K562 (cell line): ENCODE data around the gene RASSF1. TPM values are rescaled to one million over a fixed set of nuclear protein-coding genes. Genes with fewer than 3 reads are reported as not detected.
A peak's percentile ranks its signal among the peaks of the same experiment; 100 is the strongest.

Experiments used
- ATAC-seq: fragments of 200-7000 bp; cut with Tn5 transposase; 3 replicates; pipeline ENCODE4 v1.9.1; 2020; ENCODE audit warnings: moderate library complexity
- BruUV-seq: library from RNA; stranded (reverse); fragments of 400-500 nt; replicated peaks from 2 replicates; lab custom pipeline; 2021; lab: Mats Ljungman, UMichigan
- CTCF ChIA-PET: fragments of 300-600 bp; formaldehyde crosslinking; extraction: SDS; loops from one replicate; lab custom pipeline; 2021; ENCODE audit warnings: low intra/inter-chr PET ratio; lab: Yijun Ruan, JAX
- POLR2A ChIA-PET: fragments of 300-600, 350-650 bp; sonication (Branson Sonifier 250); formaldehyde crosslinking; extraction: SDS; loops from one replicate; lab custom pipeline; 2021; ENCODE audit warnings: antibody characterized with exemption, inconsistent platforms; lab: Yijun Ruan, JAX
- DNase-seq, 4 experiments: peaks; one replicate each; pipeline versions ENCODE4 v3.0.0 to v3.0.0-alpha.2; 2011 to 2018; ENCODE audit warnings: low spot score in 3 of 4, mixed read lengths in 3 of 4; ENCODE audit errors: extremely low read depth in 1 of 4
- FAIRE-seq: peaks from 2 replicates; lab custom pipeline; 2011; peaks lifted over from hg19 to GRCh38; lab: Jason Lieb, UNC
- H2AFZ ChIP-seq: 2 replicates; pipeline ENCODE4 v1.6.0; 2011; ENCODE audit warnings: low read depth, low read length, control low read depth, inconsistent platforms
- H3K27ac ChIP-seq: fragments of 200-600 bp; 3 replicates; pipeline ENCODE4 v1.8.0; 2011; ENCODE audit warnings: low read depth, mild to moderate bottlenecking, control low read depth, inconsistent platforms, low read length, moderate library complexity, mixed read lengths; ENCODE audit errors: extremely low read depth
- H3K27me3 ChIP-seq, 2 experiments: fragments of 300-600 bp in 1 of 2; 2 replicates in 1 of 2; 3 replicates in 1 of 2; pipeline versions ENCODE4 v1.6.0 to v1.8.0; 2011; ENCODE audit warnings: inconsistent platforms in 2 of 2, low read length in 2 of 2, mild to moderate bottlenecking in 1 of 2, mixed read lengths in 1 of 2, moderate library complexity in 1 of 2; ENCODE audit not compliant: control insufficient read depth in 2 of 2, insufficient read depth in 2 of 2
- H3K36me3 ChIP-seq: fragments of 300-600 bp; 3 replicates; pipeline ENCODE4 v1.8.0; 2011; ENCODE audit warnings: mild to moderate bottlenecking, low read length, inconsistent platforms; ENCODE audit not compliant: control insufficient read depth, insufficient read depth
- H3K4me1 ChIP-seq, 2 experiments: fragments of 200-600 bp in 1 of 2; replicated peaks in 1 of 2; 2 replicates in 1 of 2; 3 replicates in 1 of 2; pipeline versions ENCODE4 v1.5.1 to v1.8.0; 2011; ENCODE audit warnings: inconsistent platforms in 2 of 2, low read length in 2 of 2, mild to moderate bottlenecking in 1 of 2, mixed read lengths in 1 of 2, moderate library complexity in 1 of 2; ENCODE audit not compliant: control insufficient read depth in 2 of 2, insufficient read depth in 2 of 2
- H3K4me2 ChIP-seq: 2 replicates; pipeline ENCODE4 v1.6.1; 2011; ENCODE audit warnings: low read length, control low read depth, inconsistent platforms, mixed read lengths; ENCODE audit not compliant: insufficient read depth
- H3K4me3 ChIP-seq: fragments of 200-600 bp; sonication (generic), shearing (Covaris generic); 2 replicates; pipeline ENCODE4 v1.5.1; 2016; ENCODE audit warnings: control low read depth, inconsistent platforms
- H3K79me2 ChIP-seq: fragments of 200-600 bp; 3 replicates; pipeline ENCODE4 v1.8.0; 2011; ENCODE audit warnings: low read length, inconsistent platforms; ENCODE audit not compliant: control insufficient read depth, insufficient read depth
- H3K9ac ChIP-seq, 2 experiments: 2 replicates each; pipeline versions ENCODE4 v1.6.0 to v1.6.1; 2011; ENCODE audit warnings: low read depth in 2 of 2, low read length in 2 of 2, control low read depth in 1 of 2, inconsistent platforms in 1 of 2, mild to moderate bottlenecking in 1 of 2, mixed read lengths in 1 of 2; ENCODE audit not compliant: insufficient read depth in 1 of 2
- H3K9me1 ChIP-seq: one replicate; pipeline ENCODE4 v1.6.0; 2011; ENCODE audit warnings: inconsistent platforms, mild to moderate bottlenecking, low read length, moderate library complexity; ENCODE audit not compliant: control insufficient read depth, insufficient read depth
- H3K9me3 ChIP-seq: replicated peaks from 2 replicates; pipeline ENCODE4 v1.5.1; 2011; ENCODE audit warnings: low read depth, low read length, inconsistent platforms; ENCODE audit not compliant: control insufficient read depth, insufficient read depth
- H4K20me1 ChIP-seq: replicated peaks from 2 replicates; pipeline ENCODE4 v1.6.1; 2011; ENCODE audit warnings: low read length, inconsistent platforms, mixed read lengths; ENCODE audit not compliant: control insufficient read depth, insufficient read depth
- JUND ChIP-seq, 2 experiments: IDR thresholded peaks; 2 replicates in 1 of 2; 3 replicates in 1 of 2; pipeline ENCODE4 v1.6.1; 2011; ENCODE audit warnings: borderline replicate concordance in 2 of 2, low read depth in 2 of 2, low read length in 2 of 2, improper control_type of control experiment in 1 of 2, missing biosample characterization in 1 of 2, missing genetic modification characterization in 1 of 2, missing genetic modification reagents in 1 of 2
- MEF2D ChIP-seq: conservative IDR thresholded peaks from 2 replicates; pipeline ENCODE4 v1.6.1; 2016; ENCODE audit warnings: low read depth, missing genetic modification characterization, missing compliant biosample characterization
- TSC22D4 ChIP-seq: fragments of 450-650 bp; IDR thresholded peaks from 2 replicates; pipeline ENCODE4 v1.6.1; 2016; ENCODE audit warnings: missing genetic modification characterization, missing biosample characterization, control low read depth
- WHSC1 ChIP-seq: IDR thresholded peaks from one replicate; pipeline ENCODE4 v1.6.1; 2012; ENCODE audit warnings: low read length, control low read depth, inconsistent platforms
- ZBTB2 ChIP-seq: fragments of 450-650 bp; IDR thresholded peaks from 2 replicates; pipeline ENCODE4 v1.6.1; 2016; ENCODE audit warnings: antibody characterized with exemption
- ZNF274 ChIP-seq: IDR thresholded peaks from 2 replicates; pipeline ENCODE4 v1.6.1; 2011; ENCODE audit warnings: low read depth, mild to moderate bottlenecking, low read length, moderate library complexity, borderline replicate concordance
- WGBS: fragments of 100-300 bp; shearing (Covaris generic); methylation state at CpG from one replicate; pipeline ENCODE4 v1.1.6; 2016; ENCODE audit warnings: low coverage, mixed read lengths; ENCODE audit not compliant: insufficient coverage; ENCODE audit errors: missing lambda C conversion rate; 5-methylcytosine and 5-hydroxymethylcytosine counted together
- in situ Hi-C: fragments of 300-500 bp; cut with MboI; formaldehyde crosslinking; loops from 4 replicates; pipeline ENCODE4 v1.15.0; 2018; ENCODE audit warnings: inconsistent platforms, mixed read lengths
- intact Hi-C: fragments of 100-400 bp; cut with micrococcal nuclease; formaldehyde crosslinking; loops from 2 replicates; pipeline ENCODE4 v1.14.2; 2022
- polyA plus RNA-seq, 8 experiments: library from polyadenylated mRNA; depleted of rRNA in 4 of 8; stranded (reverse) in 5 of 8; unstranded in 3 of 8; fragments of >200 nt; fragmentation: Nextera tagmentation in 2 of 8; fragmentation: Illumina TruSeq in 1 of 8; extraction: Ambion mirVana in 2 of 8; extraction: Trizol in 1 of 8; gene quantifications; 2 replicates each; pipeline versions ENCODE4 v1.2.1 to v1.2.3, GENCODE V29; 2011 to 2014; ENCODE audit warnings: inconsistent platforms in 1 of 8, missing spikeins in 1 of 8
- total RNA-seq, 7 experiments: library from RNA; depleted of rRNA in 6 of 7; stranded (reverse); fragments of >200 nt in 6 of 7; fragmentation: Illumina TruSeq in 2 of 7; extraction: Trizol in 2 of 7; gene quantifications; 2 replicates each; pipeline versions ENCODE4 v1.2.1 to v1.2.3, GENCODE V29; 2011 to 2021; ENCODE audit warnings: low replicate concordance in 1 of 7
- TF ChIP-seq, protein P1 (sequence below), 3 experiments: IDR thresholded peaks in 2 of 3; conservative IDR thresholded peaks in 1 of 3; 2 replicates each; pipeline ENCODE4 v1.5.1; 2011 to 2012; ENCODE audit warnings: low read length in 3 of 3, mild to moderate bottlenecking in 3 of 3, control low read depth in 2 of 3, improper control_type of control experiment in 1 of 3, inconsistent platforms in 1 of 3, low read depth in 1 of 3, mixed read lengths in 1 of 3, moderate library complexity in 1 of 3; ENCODE audit not compliant: insufficient read depth in 2 of 3
- TF ChIP-seq, protein P2 (sequence below): IDR thresholded peaks from 2 replicates; pipeline ENCODE4 v1.6.1; 2011; ENCODE audit warnings: borderline replicate concordance, low read depth, mild to moderate bottlenecking, moderate library complexity, low read length; ENCODE audit not compliant: insufficient read depth, poor library complexity, severe bottlenecking
- TF ChIP-seq, protein P3 (sequence below), 2 experiments: IDR thresholded peaks; 2 replicates each; pipeline ENCODE4 v1.6.1; 2012; ENCODE audit warnings: improper control_type of control experiment in 2 of 2, low read depth in 2 of 2, low read length in 2 of 2, borderline replicate concordance in 1 of 2

RASSF1 gene
- total and polyA plus RNA-seq, 9 of the 15 experiments (the other 6 are each of a cell fraction or from before 2014, with no cell fraction given): 3.6 to 57.1 (median 24.6) TPM

DNA sequence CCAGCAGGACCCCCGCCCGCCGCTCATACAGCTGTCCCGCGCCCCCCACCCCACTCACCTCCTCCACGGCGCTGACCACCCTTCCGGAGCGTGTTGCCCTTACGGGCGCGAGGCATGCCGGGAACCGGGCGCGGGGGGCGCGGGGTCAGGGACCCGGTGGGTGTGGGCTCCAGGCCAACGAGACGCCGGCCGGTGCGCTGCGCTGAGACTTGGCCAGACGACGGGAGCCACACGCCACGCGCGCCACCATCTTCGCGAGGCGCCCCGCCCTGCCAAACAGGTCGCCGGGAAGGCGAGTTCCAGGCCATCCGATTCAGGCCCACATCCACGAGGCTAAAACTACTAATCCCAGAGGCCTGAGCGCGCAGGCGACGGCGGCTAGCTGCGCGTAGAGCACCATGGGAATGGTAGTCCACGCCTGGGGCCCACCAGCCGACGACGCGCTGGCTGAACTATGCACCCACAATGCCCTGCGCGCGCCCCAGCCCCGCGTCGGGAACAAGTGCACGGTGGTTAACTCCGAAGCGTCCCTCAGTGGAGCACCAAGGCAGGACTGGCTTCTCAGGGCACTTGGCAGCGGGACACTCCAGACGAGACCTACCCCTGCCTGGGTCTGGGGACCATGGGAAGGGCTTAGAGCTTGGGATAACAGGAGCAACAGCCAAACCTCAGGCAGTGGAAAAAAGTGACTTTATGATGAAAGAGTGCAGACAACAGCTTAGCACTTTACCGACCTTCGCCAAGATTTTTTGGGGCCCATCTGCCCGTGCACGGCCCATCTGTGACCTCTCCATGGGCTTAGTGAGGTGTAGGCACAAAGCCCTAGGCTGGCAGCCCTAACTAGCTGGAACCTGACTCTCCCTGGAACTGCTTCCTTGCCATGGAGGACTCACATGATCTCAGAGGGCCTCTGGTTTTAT, 48.2 kb downstream of the RASSF1 start, which contains the start of gene IFRD2:
IFRD2 (minus strand) TSS at position 271 of the 920 bp plus-strand sequence; CDS start at position 116, 155 bp downstream.
- H3K36me3 ChIP-seq: peaks cover 41% of the 10 kb centered on the region; the same call in 2 of the 3 replicates
- peak; percentile 75 to 96 (median 80) for DNase-seq
- ChIA-PET POLR2A (interaction anchor here (0.7 to 2.4 kb wide), 8 partner anchors 8 to 654 kb away, joined by 3 to 8 read pairs (median 4); no protein-coding TSS in a partner anchor), CTCF (no interaction called here)
- peaks cover 33% of the 10 kb centered on the region for H3K79me2 ChIP-seq
- ATAC-seq: peak; percentile 99
- no peaks in the 10 kb centered on the region for H3K27me3 ChIP-seq
- no peaks in the 10 kb centered on the region for H3K9me1 ChIP-seq
- H3K4me3 ChIP-seq: peak within 1 kb of the TSS; percentile 79
- in situ Hi-C loops (no loop called here), intact Hi-C loops (no loop called here)
- TSS peak; percentile 91 for BruUV-seq
- no peaks in the 10 kb centered on the region for H3K9me3 ChIP-seq
- H3K27ac ChIP-seq: peak within 1 kb of the TSS; percentile 96
- peak within 1 kb of the TSS; percentile 91 for H3K4me2 ChIP-seq
- H4K20me1 ChIP-seq: no peaks in the 10 kb centered on the region
- H3K4me1 ChIP-seq: peaks cover 8 to 66% of the 10 kb centered on the region in 2 experiments; a peak in 3 of 5 replicates
- peak; percentile 96 for FAIRE-seq
- peak within 1 kb of the TSS; percentile 70 for H2AFZ ChIP-seq
- H3K9ac ChIP-seq: peak within 1 kb of the TSS; percentile 95 to 100
- WGBS: 2% methylated on average over 29 of the region's 67 CpGs
- TF ChIP-seq MEF2D (tag): peak; percentile 56; the same call in 1 of the 2 replicates
- TF ChIP-seq TSC22D4 (tag): no peak
- TF ChIP-seq WHSC1: no peak
- TF ChIP-seq ZBTB2: peak; percentile 25; the same call in 1 of the 2 replicates
- peak; percentile 56; the same call in 1 of the 2 replicates for TF ChIP-seq JUND (IDR thresholded peaks at IDR 0.05; ENCODE audit: borderline replicate concordance, low read depth, low read length)
- peak; percentile 20; the same call in 1 of the 3 replicates for TF ChIP-seq JUND (tag; IDR thresholded peaks at IDR 0.05; ENCODE audit: borderline replicate concordance, low read depth, low read length)
- no peak for TF ChIP-seq ZNF274
- TF ChIP-seq, protein P1, sequence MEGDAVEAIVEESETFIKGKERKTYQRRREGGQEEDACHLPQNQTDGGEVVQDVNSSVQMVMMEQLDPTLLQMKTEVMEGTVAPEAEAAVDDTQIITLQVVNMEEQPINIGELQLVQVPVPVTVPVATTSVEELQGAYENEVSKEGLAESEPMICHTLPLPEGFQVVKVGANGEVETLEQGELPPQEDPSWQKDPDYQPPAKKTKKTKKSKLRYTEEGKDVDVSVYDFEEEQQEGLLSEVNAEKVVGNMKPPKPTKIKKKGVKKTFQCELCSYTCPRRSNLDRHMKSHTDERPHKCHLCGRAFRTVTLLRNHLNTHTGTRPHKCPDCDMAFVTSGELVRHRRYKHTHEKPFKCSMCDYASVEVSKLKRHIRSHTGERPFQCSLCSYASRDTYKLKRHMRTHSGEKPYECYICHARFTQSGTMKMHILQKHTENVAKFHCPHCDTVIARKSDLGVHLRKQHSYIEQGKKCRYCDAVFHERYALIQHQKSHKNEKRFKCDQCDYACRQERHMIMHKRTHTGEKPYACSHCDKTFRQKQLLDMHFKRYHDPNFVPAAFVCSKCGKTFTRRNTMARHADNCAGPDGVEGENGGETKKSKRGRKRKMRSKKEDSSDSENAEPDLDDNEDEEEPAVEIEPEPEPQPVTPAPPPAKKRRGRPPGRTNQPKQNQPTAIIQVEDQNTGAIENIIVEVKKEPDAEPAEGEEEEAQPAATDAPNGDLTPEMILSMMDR (IDR thresholded peaks at IDR 0.05 in 2 of 3, conservative IDR thresholded peaks at IDR 0.05 in 1 of 3; ENCODE audit: insufficient read depth in 2 of 3, low read depth in 1 of 3, low read length in 3 of 3): 0 out of 6 replicates have a peak, but pooled peaks of 1 of the 3 experiments have one; percentile 1
- TF ChIP-seq, protein P2, sequence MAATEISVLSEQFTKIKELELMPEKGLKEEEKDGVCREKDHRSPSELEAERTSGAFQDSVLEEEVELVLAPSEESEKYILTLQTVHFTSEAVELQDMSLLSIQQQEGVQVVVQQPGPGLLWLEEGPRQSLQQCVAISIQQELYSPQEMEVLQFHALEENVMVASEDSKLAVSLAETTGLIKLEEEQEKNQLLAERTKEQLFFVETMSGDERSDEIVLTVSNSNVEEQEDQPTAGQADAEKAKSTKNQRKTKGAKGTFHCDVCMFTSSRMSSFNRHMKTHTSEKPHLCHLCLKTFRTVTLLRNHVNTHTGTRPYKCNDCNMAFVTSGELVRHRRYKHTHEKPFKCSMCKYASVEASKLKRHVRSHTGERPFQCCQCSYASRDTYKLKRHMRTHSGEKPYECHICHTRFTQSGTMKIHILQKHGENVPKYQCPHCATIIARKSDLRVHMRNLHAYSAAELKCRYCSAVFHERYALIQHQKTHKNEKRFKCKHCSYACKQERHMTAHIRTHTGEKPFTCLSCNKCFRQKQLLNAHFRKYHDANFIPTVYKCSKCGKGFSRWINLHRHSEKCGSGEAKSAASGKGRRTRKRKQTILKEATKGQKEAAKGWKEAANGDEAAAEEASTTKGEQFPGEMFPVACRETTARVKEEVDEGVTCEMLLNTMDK: no peak
- TF ChIP-seq, protein P3, sequence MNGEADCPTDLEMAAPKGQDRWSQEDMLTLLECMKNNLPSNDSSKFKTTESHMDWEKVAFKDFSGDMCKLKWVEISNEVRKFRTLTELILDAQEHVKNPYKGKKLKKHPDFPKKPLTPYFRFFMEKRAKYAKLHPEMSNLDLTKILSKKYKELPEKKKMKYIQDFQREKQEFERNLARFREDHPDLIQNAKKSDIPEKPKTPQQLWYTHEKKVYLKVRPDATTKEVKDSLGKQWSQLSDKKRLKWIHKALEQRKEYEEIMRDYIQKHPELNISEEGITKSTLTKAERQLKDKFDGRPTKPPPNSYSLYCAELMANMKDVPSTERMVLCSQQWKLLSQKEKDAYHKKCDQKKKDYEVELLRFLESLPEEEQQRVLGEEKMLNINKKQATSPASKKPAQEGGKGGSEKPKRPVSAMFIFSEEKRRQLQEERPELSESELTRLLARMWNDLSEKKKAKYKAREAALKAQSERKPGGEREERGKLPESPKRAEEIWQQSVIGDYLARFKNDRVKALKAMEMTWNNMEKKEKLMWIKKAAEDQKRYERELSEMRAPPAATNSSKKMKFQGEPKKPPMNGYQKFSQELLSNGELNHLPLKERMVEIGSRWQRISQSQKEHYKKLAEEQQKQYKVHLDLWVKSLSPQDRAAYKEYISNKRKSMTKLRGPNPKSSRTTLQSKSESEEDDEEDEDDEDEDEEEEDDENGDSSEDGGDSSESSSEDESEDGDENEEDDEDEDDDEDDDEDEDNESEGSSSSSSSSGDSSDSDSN (IDR thresholded peaks at IDR 0.05; ENCODE audit: borderline replicate concordance in 1 of 2, low read depth in 2 of 2, low read length in 2 of 2): no peak
